Measurements from ENCODE around the gene TMEM182. TPM values are rescaled to one million over a fixed set of nuclear protein-coding genes. Genes with fewer than 3 reads are reported as not detected.
A peak's percentile ranks its signal among the peaks of the same experiment; 100 is the strongest.

Gene TMEM182
- total and polyA plus RNA-seq, 9 of the 15 experiments (the other 6 are each of a cell fraction or from before 2014, with no cell fraction given), result 5.2 to 11.4 (median 7.5) TPM

DNA sequence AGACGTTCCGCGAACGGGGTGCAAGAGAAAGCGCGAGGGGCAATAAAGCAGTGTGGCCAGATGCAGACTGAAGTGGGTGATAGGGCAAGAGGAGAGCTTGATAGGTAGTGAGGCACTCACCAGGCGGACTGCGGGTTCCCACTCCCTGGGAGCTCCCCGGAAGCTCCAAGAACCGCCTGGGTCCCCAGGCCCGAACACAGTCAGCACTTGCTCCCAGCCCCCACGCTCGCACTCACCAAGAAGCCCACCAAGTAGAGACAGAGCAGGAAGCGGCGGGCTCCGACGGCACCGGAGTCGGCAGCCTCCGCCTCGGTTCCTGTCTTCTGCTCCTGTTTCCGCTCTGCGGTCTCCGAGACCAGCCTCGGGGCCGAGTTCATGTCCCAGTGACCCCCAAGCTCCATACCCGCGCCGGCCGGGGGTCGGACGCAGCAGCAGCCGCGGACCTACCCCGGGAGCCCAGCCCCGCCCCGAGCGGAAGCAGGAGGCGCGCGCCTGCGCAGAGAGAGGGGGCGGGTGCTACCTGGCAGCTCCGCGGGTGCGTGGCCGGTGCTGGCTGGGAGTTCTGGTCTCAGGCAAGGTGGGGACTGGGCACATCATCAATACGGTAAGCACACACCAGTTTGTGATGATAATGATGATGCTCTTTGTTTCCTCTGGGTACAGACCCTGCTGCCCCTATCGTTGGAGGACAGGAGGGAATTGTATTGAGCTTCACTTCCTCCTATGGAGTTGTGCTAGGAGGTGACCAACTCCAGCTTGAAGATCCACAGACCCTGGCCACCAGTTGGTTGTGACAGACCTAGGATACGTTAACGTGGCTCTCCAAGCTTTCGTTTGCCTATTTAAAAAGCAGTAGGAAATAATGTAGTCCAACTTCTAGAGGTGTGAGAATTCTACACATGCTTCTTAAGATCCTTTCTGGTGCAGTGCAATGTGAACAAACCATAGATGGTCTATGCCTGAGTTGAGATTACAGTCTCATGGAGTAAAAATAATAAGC is 25.1 kb upstream of the TMEM182 start (continued):
- TF ChIP-seq TGIF2 (CRISPR knock-in tag; IDR thresholded peaks at IDR 0.05) (no peak), IFI16 (CRISPR knock-in tag; IDR thresholded peaks at IDR 0.05) (no peak), GABPB1 (CRISPR knock-in tag; IDR thresholded peaks at IDR 0.05) (no peak; the same call in 1 of the 2 replicates), BACH1 (tag; IDR thresholded peaks at IDR 0.05) (no peak), HNRNPH1 (optimal IDR thresholded peaks at IDR 0.05; ENCODE audit: low read depth, low read length) (no peak), ESRRA (IDR thresholded peaks at IDR 0.05; ENCODE audit: borderline replicate concordance, low read depth) (peak; percentile 24; the same call in 1 of the 2 replicates), CCNT2 (IDR thresholded peaks at IDR 0.05; ENCODE audit: borderline replicate concordance, extremely low read depth, insufficient read length, low read depth, low read length) (peak; percentile 48), CHD2 (IDR thresholded peaks at IDR 0.05; ENCODE audit: low read depth, low read length) (no peak), GATAD2A (IDR thresholded peaks at IDR 0.05) (no peak), ZFX (CRISPR knock-in tag; IDR thresholded peaks at IDR 0.05) (peak; percentile 15; the same call in 1 of the 2 replicates), PBX2 (CRISPR knock-in tag; IDR thresholded peaks at IDR 0.05; ENCODE audit: low read depth) (no peak), PBX2 (tag; conservative IDR thresholded peaks at IDR 0.05; ENCODE audit: low read depth) (no peak), NR3C1 (CRISPR knock-in tag; IDR thresholded peaks at IDR 0.05) (no peak), HDAC1 (IDR thresholded peaks at IDR 0.05) (peak in 1 of 2 experiments; percentile 46; a peak in 1 of 4 replicates), ZNF175 (CRISPR knock-in tag; IDR thresholded peaks at IDR 0.05; ENCODE audit: low read depth) (no peak), KDM1A (IDR thresholded peaks at IDR 0.05) (no peak)
- TF ChIP-seq, protein P1, sequence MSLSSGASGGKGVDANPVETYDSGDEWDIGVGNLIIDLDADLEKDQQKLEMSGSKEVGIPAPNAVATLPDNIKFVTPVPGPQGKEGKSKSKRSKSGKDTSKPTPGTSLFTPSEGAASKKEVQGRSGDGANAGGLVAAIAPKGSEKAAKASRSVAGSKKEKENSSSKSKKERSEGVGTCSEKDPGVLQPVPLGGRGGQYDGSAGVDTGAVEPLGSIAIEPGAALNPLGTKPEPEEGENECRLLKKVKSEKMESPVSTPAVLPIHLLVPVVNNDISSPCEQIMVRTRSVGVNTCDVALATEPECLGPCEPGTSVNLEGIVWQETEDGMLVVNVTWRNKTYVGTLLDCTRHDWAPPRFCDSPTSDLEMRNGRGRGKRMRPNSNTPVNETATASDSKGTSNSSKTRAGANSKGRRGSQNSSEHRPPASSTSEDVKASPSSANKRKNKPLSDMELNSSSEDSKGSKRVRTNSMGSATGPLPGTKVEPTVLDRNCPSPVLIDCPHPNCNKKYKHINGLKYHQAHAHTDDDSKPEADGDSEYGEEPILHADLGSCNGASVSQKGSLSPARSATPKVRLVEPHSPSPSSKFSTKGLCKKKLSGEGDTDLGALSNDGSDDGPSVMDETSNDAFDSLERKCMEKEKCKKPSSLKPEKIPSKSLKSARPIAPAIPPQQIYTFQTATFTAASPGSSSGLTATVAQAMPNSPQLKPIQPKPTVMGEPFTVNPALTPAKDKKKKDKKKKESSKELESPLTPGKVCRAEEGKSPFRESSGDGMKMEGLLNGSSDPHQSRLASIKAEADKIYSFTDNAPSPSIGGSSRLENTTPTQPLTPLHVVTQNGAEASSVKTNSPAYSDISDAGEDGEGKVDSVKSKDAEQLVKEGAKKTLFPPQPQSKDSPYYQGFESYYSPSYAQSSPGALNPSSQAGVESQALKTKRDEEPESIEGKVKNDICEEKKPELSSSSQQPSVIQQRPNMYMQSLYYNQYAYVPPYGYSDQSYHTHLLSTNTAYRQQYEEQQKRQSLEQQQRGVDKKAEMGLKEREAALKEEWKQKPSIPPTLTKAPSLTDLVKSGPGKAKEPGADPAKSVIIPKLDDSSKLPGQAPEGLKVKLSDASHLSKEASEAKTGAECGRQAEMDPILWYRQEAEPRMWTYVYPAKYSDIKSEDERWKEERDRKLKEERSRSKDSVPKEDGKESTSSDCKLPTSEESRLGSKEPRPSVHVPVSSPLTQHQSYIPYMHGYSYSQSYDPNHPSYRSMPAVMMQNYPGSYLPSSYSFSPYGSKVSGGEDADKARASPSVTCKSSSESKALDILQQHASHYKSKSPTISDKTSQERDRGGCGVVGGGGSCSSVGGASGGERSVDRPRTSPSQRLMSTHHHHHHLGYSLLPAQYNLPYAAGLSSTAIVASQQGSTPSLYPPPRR (CRISPR knock-in tag; IDR thresholded peaks at IDR 0.05; ENCODE audit: borderline replicate concordance), result no peak
- TF ChIP-seq, protein P2, sequence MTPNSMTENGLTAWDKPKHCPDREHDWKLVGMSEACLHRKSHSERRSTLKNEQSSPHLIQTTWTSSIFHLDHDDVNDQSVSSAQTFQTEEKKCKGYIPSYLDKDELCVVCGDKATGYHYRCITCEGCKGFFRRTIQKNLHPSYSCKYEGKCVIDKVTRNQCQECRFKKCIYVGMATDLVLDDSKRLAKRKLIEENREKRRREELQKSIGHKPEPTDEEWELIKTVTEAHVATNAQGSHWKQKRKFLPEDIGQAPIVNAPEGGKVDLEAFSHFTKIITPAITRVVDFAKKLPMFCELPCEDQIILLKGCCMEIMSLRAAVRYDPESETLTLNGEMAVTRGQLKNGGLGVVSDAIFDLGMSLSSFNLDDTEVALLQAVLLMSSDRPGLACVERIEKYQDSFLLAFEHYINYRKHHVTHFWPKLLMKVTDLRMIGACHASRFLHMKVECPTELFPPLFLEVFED (CRISPR knock-in tag; conservative IDR thresholded peaks at IDR 0.05), result no peak

Measured in K562 (cell line).